Measurements from ENCODE around the gene SEC16B.

Gene SEC16B

DNA sequence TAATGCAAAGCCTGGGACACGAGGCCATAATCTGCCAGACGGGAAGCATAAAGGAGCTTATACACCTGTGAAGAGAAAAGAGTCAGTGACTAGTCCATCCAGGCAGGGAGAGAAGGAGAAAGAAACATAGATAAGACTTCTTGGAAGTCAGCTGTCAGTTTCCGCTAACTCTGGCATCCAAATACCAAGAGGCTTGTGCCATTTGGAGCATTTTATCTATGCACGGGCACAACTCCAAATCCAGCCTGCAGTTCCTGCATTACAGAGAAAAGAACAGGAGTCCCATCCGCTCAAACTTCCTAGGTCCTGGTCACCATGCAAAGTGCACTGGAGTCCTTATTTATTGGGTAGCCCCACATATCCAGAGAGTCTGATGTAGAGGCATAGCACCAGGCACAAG lies 27.9 kb downstream of the SEC16B start:
- no peak for DNase-seq

DNA sequence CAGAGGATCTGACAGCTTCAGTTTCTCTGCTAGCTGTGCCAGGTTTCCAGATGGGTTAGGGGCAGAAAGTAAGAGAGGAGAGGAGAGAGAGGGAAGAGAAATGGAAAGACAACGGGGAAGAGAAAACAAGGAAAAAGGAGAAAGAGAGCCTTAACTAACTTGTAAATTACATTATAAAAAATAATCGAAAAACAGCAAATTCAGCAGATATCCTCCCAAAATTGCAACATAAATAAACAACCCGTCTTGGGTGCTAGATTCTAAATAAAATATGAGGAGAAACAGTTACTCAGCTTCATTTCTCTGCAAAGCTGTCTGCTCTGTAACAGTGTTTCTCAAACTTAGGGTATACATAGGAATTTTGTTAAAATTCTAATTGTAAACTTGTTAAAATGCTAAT lies 29.2 kb downstream of the SEC16B start:
- no peak for DNase-seq

DNA sequence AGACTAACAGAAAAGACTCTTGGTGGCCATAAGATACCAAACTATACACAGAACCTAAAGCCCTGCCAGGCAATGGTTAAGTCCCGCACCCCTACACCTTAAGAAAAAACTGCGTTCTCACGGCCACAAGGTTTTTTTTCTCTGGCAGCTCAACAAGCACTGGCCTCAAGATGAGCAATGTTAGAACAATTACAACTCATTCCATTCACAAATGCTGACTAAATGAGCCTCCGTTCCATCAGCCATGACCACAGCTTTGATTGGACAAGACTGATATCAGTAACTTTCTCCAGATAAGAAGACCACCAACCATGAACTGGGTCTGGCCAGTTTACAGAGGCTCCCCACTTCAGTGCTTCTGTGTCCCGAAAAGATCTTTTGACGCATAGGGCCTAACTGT lies 31.9 kb downstream of the SEC16B start:
- no peak for DNase-seq

DNA sequence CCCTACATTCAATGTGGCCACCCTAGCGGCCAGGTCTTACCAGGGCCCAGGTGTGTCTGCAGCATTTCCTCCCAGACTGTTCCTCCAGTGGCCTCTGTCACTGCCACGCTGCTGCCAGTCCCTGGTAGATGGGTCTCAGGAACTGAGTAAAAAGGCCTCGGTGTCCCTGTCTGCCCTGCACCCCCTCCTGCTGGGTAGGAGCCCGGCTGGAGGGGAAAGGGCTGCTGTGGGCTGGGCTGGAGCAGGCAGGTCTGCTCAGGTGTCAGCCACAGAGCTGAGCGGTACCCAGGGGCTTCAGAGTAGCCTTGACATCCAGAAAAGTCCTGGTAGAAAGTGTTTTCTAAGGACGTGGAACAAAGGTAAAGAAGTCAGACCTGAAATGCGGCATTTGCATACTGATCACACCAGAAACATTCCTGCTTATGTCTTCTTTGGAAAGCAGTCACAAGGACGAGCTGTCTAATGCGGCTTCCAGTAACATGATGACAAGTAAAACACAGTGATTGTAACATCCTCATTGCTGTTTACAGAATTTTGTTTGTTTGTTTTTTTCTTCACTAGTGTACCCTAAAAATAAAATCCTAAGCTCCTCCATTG lies 32.6 kb downstream of the SEC16B start:
- no peak for DNase-seq

DNA sequence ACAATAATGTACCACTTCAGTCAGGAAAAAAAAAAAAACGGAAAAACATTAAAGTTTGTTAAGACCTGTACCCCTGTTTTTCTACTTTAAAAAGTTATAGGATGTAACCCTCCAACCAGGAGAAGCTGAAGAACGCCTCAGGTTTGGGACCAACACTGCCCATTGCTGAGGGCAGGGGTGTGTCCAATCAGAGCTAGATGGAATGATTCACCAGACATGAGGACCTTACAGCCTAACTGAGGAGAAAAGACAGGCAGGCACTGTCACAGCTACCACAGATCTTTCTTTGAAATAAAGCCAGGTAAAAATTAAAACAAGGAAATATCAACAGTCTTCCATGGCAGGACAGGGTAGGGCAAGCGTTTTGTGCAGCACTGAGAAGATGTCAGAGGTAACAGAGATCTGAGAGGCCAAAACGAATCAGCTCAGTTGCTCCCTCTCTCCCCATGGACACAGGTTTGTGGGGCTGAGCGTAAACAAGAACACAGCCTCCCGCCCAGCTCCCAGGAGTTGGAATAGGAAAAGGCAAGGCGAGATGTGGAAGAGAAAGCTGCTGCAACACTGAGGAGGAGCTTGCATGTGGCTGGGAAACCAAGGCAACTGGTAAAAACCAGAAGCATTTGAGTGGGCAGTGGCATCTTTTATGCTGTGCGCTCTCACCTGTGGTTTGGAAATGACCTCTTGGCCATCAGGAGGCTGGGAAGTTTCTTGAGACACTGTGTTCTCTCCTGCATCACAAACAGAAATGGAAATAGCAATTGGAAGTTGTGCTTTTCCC lies 34.0 kb downstream of the SEC16B start:
- DNase-seq: no peak

DNA sequence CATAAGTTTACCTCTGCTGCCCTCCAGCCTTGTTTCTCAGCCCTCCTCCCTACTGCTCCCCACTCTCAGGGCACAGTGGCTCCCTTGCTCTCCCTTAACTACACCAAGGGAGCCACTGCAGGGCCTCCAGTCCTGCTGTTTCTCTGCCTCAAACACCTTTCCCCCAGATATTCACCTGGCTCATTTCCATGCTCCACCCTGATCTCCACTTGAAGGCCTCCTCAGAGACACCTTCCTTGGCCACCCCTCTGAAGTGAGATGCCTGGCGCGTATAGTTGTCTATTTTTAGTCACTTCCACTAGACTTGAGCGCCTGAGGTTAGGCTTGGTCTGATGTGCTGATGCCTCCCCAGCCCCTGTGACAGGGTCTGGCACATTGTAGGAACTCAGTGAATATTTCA lies 34.9 kb downstream of the SEC16B start:
- DNase-seq: no peak

DNA sequence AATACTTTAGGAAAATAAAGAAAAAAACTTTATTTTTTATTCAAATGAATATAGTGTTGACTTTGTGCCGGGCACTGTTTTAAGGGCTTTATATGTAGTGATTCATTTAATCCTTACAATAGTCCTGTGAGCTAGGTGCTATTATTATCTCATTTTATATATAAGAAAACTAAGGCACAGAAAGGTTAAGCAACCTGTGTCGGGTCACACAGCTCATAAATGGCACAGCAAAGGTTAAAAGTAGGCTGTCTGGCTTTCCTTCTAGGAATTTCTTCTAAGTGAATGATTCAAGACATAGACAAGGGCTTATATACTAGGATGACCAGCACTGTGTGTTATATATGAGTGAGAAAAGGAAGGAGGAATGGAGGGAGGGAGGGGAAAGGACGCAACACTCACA lies 35.4 kb downstream of the SEC16B start:
- no peak for DNase-seq

DNA sequence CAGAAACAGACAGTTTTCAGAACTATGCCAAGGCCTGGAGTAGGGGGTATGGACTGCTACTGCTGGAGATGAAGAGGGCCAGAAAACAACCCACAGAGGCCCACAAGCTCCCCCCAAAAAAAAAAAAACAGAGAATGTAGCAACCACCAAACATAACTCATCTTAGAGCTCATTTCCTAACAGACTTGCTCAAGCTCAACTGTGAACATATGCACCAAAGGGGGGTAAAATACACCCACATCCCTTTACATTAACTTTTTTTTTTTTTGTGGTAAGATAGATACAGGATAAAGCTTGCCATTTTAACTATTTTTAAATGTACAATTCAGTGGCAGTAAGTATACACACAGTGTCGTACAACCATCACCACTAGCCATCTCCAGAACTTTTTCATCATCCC lies 36.0 kb downstream of the SEC16B start:
- DNase-seq: no peak

DNA sequence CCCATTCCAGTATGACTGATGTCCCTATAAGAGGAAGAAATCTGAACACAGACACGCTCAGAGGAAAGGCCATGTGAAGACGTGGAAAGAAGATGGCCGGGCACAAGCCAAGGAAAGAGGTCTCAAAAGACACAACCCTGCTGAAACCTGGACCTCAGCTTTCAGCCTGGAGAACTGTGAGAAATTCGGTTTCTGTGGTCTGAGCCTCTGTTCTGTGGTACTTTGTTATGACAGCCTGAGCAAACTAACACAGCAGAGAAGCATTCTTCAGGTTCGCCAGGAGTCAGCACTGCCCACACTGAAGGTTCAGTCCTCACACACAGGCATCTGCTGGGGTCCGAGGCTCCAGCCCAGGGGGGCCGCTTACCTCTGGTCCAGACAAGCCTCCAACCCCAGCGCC lies 37.7 kb downstream of the SEC16B start:
- no peak for DNase-seq

DNA sequence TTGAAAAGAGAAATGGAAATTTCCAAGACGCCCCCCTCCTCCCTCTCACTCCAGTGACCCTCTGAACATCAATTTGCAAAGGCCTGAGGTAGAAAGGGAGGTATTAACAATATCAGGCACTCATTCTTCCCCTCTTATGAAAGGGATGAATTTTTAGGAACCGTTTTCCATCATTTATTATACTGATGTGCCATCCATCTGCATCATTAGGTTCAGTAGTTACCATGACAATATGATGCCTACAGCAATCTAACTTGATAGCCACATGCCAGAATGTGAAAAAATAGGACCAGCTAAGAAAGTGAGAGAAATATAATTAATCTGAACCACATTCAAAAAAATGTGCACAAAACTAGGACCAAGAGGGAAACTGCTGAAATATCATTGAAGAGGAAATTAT lies 40.9 kb downstream of the SEC16B start:
- DNase-seq: no peak

DNA sequence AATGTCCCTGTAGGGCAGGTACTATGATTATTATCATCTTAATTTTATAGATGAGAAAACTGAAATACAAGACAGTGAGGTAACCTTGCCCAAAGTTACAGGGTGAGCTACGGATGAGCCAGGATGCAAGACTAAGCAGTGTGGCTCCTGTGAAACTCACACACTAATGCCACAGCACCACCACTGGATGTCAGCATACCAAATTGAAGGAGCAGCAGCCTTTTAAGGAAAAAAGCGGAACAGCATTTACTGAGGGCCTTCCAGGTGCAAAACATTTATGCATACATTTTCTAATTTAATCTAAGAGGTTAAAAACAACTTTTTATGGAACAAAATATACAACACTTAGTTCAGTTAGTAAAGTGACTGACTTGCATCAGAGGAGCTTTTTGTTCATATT lies 41.7 kb downstream of the SEC16B start:
- DNase-seq: peak in 9 of 51 donors; percentile 3 to 12 (median 4)

DNA sequence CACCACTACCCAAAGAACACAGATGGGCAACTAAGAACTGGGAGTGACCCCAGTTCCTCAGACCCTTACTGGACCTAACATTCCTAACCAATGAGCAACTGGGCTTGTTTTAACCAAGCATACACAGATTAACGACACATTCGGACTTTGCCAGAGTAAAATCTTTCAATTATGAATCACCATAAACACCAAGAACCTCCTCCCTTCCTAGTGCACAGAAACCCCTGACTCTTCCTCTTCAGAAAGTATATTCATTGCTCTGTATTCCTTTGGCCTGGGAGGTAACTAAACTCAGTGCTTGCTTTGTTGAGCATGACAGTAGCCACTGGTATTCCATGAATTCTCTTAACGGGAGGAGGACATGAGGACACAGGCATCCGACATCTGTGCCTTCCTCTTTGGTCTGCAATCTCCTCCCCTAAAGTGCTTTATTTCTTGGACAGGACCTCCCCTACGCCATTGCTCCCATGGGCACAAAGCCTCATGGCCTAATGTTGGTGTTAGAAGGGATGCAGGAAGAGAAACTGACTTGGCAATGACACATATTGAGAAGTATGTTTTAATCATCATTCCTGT lies 42.7 kb downstream of the SEC16B start:
- DNase-seq: no peak

DNA sequence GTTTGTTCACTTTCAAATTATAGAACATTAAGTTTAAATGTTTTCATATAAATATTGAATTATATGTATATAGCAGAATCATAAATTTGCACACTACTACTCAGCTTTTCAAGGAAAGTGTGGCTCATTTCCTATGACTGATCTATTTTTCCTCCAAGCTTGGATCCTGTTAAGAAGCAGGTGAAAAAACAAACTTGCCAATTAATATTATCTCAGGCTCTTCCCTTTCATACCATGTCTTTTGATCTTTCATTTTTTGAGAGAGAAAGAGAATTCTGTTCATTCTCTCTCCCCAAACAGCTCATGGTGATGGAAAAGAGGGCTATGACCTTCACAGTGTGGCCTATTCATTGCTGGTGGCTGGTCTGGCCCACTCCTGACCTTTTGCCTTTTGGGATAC lies 43.7 kb downstream of the SEC16B start:
- DNase-seq: no peak

DNA sequence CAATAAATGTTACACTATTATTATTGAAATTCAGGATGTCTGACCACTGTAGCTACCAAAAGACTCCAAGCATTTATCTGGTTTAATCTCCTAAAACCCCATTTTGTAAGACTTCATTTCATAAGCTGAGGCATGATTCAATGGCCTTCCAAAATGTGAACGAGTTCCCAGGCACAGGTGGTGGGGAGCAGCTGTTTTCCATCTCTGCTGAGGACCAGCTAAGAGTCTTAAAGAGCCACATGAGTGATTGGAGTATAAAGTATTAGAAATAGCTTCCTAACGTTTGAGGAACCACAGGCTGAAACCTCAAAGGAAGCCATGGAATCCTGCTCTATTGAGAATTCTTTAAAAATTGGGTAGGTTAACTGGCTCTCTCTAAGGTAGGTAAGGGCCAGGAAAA lies 44.9 kb downstream of the SEC16B start:
- DNase-seq: no peak

DNA sequence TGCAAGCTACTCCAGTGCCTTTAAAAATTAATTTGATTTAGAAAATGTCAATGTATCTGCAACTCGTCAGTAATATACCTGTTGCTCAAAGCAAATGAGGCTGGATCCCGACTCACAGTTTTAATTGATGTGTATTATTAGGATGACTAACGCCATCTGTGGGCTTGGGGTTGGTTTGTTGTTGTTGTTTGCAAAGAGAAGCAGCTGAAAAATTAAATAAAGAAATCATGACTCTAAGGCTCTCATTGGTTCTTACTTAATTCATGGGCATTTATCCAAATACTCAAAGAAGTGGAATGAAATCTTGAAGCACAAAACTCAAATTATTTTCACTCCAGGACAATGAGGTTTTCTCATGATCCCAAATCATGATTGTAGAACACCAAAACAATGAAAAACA lies 46.4 kb downstream of the SEC16B start:
- DNase-seq: no peak

DNA sequence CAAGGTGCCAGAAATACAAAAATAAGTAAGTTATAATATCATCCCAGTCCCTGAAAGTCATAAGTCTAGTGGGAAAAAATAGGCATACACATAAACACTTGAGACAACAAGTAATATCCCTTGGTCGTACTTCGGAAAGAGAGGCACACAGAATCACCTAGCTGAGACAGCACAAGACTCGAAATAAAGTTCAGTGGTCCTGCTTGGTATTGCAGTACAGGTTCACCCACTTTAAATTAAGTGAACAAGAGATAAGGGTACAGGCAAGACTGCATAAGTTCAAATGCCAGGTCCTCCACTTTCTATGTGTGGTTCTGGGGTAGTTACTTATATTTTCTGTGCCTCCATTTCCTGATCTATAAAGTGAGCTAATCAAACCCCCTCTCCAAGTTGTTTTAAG lies 47.6 kb downstream of the SEC16B start:
- no peak for DNase-seq

DNA sequence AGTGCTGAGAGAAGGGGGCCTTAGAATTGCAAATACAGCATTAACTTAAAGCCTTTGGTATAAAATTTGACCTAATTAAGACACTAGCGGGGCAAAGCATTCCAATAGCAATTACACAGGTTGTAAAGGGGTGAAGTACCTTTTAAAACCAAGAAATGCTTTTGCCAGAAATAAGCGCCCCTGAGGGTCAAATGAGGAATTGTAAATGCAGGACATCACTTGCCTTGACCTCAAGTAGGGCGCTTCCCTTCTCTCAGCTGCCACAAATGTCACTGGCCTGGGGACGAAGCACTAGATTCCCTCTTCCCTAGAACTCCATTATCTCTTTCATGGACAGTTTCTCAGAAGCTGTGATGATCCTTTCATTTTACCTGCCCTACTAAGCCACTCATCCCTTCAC lies 48.3 kb downstream of the SEC16B start:
- no peak for DNase-seq

DNA sequence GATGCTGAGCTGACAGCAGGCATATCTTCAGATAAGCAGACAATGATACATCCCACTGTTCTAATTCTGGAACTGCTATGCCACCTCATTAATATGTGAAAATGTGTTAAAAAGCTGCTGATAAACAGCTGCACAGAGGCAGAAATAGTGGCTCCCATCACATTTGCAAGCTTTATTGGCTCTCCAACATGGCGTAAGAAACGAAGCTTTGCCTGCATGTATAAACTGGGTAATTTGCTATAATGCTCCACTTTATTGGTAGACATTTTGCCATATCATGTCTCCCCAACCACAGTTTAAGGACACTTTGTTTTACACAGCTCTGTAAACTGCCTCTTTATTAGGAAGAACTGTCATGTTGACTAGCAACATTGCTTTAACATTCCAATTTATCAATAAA lies 49.8 kb downstream of the SEC16B start:
- DNase-seq: peak in 1 of 51 donors; percentile 20

DNA sequence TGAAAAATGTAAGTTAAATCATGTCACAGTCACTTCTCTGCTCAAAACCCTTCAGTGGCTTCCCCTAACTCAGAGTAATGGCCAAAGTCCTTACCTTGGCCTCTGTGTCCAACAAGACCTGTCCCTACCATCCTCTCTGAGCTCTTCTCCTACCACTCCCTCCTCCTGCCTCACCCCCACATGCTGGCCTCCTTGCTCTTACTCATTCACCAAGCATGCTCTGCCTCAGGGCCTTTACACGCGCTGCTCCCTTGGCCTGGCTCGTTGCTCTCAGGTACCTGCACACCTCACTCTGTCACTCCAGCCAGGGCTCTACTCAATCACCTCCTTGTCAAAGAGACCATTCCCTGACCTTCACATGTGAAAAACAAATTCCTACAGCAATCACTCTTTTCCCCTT lies 54.2 kb downstream of the SEC16B start:
- DNase-seq: no peak

DNA sequence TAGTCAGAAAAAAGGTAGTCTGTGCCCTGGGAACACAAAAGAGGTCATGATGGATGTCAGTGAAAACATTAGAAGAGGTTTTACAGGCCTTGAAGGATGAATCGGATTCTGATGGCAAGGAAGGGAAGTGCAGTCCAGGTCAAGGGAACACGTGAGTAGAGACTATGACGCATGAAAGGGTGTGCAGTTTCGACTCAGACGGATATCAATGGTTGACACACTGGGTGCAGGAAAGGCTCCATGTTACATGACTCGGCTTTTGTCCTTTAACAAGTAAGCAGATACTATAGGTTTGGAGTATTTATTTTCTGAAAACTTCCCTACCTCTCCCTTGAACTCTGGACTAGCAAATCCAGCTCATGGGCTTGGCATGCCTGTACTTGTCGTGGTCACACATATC lies 55.3 kb downstream of the SEC16B start:
- no peak for DNase-seq

DNA sequence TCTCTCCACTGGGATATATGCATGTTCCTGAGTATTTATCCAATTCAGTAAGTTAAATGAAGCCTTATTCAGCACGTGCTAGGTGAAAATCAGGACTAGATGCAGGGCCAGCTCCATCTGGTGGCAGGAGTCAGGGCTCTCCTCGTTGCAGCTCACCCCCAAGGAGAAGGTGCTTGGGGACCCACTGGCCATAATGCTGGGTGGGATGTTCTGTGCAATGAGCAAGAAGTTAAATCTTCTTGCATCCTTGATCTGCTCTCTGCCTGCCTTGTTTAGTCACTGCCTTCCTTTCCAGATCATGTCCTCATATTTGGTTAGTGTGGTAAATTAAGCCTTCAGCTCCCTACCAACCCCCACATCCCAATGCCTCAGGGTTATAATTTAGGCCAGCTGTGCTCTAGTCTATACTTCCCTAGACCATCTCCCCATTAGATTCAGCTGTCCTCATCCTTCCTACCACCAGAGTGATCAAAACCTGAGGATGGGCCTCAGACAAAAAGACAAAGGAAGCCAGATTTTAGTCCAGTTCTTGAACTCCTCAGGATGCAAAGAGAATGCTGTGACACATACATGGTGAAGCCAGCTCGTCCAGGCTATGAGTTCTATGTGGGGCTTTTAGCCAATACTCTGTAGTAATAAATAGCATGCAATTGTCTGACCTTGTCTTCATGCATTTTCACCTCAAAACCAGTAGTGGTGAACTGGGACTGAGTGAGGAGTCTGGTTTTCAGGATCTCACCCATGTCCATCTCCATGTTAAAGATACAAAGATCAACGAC lies 55.9 kb downstream of the SEC16B start:
- DNase-seq: peak in 13 of 51 donors; percentile 0 to 41 (median 8)

DNA sequence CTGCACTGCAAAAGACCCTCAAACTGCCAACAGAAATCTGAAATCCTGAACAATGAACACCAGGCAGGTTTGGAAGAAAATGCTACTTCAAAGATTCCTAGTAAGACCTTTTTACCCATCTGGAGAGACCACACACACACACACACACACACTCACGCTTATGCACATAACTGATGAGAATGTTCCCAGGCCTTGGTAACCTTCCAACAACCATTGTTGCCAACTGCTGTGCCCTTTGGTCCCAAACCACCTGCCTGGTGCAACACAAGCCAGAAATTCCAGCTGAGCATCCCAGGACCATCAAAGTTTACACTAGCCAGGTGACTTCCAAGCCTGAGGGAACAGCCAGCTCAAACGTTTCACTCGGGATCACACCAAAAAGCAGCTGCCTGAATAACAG lies 56.9 kb downstream of the SEC16B start:
- no peak for DNase-seq

Data from hypothalamus (tissue), 51 donors.